CD4-positive, alpha-beta T cell treated with Interleukin-15 for 1 hour (primary cell): ENCODE data around the gene ABLIM1.

Source experiments
- DNase-seq: peaks from one replicate; pipeline ENCODE4 v3.0.0-alpha.2; 2020

Gene ABLIM1

DNA sequence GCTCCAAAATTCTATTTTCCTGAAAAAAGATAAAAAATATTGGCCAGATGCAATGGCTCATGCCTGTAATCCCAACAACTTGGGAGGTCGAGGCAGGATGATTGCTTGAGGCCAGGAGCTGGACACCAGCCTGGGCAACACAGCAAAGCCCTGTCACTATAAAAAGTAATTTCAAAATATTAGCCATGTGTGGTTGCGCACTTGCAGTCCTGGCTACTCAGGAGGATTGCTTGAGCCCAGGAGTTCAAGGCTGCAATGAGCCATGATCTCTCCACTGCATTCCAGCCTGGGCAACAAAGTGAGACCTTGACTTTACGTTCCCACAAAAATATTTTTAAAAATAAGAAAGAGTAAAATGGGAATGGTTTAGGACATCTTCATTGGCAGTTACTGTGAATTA is 149.7 kb downstream of the ABLIM1 start:
- DNase-seq, result no peak

DNA sequence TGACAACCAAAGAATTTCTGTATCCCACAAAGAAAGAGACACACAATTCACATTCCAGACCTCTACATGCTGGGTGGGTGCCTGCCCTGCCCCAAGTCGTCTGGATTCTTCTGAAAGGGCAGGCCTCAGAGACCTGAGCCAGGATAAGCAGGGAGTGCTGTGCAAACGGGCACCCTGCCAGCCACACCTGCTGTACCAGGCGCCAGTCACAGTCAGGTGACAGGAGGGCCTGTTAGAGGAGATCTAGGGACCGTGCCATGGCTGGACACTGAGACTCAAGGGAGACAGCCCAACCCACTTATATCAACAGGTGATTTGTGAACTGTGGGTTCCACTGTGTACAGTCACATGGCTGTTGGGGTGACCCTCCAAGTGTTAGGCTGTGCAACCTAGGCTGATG is 150.6 kb downstream of the ABLIM1 start:
- no peak for DNase-seq

DNA sequence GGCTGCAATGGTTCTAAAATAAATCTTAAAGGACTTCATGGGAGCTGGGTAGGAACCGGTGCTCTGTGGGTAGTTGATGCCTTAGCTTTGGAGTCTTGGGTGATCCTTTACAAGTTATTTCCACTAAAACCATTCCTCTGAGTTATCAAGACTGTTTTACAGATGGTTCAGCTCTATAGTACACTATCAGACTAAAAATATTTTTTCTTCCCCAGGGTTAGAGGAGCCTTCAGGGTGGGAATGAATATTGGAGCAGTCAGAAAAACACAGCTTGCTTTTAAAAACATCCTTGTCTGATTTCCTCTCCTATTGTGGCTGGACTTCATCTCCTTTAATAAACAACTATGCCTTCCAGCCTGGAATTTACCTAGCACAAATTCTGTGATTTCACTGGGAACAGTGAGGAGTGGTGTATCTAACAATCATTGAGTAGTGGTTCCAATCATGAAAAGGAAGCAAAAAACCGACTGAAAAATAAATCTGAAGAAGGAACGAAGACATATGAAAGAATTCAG is 151.1 kb downstream of the ABLIM1 start:
- DNase-seq, result no peak

DNA sequence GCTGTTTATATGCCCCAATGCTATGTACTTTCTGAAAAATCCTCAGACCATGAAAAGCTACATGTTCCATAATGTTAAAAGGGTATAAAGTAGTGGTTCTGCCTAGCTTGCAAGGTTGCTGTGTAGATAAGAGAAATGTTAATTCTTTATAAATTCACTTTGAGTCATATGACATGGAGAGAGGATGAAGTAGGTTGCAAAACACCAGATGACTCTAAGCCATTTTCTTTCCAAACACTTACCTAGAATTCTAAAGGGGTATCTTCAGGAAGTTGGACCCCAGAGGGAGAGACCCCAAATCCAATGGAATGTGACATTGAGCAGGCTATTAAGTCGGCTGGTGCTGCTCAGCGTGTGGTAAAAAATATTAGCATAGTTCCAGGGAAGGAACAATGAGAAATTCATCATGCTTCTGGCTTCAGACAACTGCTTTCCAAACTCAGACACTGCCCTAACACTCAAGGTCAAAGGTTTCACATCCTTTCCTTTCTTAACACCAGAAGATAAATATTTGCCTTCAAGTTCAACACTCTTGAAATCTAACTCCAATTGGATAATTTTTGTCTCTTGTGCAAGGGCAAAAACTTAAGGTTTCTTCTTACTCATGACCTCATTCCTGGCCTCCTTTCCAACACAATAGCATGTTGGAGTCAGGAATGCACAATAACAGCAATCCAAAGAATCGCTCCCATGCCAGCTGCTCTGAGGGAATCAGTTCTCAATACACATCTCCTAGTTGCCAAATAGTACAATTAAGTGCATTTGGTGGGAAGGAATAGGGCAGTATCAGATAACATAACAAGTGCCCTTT is 153.1 kb downstream of the ABLIM1 start:
- DNase-seq, result no peak

DNA sequence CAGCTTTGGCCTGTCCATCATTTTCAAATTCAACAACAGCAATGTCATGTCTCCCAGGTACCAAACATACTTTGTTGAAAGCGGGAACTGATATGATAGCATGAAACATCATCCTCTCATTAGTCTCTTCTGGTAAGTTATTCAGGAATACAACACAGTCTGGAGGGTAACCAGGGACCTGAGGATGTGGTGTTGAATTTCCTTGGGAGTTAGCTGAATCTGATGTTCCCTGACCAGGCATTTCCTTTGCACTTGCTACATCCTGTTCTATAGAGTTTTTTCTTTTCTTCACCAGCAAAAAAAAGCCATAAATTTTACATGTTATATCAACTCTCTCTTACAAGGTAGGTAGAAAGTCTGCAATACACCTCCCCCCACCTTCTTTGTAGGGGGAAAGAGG is 156.0 kb downstream of the ABLIM1 start:
- DNase-seq, result no peak

DNA sequence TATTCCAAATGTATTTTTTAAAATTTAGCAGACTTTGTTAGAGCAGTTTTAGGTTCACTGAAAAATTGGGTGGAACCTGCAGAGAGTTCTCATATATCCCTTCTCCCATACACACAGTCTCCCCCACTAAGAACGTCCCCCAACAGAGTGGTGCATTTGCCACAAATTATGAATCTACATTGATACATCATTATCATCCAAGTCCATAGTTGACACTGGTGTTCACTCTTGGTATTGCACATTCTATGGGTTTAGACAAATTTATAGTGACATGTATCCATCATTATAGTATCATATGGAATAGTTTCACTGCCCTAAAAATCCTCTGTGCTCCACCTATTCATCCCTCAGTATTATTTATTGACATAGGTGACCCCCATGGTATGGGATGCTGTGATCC is 156.4 kb downstream of the ABLIM1 start:
- DNase-seq, result no peak

DNA sequence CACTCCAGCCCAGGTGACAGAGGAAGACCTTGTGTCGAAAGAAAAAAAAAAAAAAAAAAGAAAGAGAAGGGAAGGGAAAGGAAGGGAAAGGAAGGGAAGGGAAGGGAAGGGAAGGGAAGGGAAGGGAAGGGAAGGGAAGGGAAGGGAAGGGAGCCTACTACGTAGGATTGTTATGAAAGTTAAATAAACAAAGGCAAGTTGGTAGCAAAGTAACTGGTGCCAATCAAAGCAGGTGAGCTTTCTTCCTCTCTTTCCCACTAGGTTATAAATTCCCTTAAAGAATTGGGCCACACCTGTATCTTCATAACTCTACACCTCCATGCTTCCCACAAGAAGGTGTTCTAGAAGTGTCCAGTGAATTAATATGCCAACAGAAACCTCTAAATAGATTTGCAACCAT is 157.4 kb downstream of the ABLIM1 start:
- no peak for DNase-seq

DNA sequence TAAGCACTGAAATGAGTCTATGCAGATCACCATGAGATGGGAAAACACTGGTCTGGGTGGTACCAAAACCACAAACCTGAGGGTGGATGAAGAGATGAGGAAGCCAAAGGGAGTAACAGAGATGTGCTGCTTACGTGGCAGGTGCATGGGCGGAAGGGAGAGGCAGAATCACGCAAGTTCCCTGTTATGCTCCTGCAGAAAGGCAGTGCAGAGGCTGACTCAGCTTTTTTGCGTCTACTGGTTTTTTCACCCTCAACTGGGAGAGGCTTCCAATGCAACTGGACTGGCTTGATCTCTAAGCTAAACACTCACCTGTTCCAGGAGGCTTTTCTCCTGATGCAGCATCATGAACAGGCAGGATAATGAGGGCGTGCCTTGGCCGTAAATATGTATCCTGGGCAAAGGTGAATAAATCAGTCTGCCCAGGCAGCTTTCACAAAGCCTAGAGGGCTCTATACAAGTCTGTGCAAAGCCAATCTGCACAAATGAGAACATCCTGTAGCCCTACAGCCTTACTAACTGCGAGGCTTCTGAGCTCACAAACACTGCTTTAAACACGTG is 158.4 kb downstream of the ABLIM1 start:
- peak; percentile 65 for DNase-seq

DNA sequence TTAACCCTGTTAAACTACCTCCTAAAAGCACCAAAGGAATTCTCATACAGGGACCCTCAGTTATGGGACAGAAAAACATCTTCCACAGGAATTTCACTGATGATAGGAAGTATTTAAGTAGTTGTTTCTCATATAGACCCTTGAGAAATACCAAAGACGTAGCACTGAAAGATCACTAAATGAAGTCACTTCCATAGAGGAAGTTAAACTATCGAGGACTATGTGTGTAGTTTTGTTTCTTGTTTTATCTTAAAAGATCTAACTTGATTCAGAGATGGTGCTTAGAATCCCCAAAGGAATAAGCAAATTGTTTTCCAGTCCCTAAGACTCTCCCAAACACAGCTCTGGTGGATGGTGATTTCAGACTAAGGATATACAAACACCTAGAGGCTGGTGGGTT is 159.0 kb downstream of the ABLIM1 start:
- no peak for DNase-seq

DNA sequence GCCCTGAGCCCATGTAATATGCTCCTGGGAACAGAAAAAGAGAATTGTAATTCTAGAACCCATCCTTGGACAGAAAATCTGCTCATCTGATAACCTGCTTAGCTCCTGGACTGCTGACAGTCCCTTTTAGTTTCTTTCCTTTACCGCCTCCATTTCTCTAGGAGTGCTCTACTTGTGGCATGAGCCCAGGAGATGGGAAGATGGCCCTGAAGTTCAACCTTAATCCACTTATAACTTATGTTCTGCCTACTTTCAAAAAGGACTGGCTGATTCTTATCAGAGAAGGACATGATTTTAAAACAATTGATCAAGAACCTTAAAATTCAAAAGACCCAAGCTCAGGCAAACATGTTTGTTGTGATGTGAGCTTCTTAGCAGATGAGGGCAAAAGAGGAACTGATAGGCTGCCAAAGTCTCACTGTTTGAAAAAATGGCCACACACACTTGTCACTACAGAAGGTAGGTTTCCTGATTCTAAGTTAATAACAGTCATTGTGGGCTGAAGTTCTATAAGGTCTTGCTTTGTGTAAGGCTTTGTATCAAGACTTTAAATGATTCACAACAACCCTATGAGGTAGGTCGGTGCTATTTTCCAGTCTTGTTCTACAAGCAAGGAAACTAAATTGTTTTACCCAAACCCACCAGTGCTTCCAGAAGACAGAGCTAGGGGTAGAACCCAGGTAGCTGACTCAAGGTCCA is 159.5 kb downstream of the ABLIM1 start:
- no peak for DNase-seq

DNA sequence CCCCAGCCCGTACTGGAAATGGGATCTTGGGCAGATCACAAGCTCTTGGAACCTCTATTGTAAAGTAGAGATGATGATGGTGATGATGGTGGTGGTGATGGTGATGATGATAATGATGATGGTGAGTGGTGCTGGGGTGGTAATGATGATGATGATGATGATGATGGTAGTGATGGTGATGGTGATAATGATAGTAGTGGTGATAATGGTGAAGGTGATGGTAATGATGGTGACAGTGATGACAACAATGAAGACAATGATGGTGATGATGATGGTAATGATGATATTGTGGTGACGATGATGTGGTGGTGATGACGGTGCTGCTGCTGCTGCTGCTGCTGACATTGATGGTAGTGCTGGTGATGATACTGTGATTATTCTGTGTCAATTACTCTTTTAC is 162.8 kb downstream of the ABLIM1 start:
- DNase-seq, result no peak

DNA sequence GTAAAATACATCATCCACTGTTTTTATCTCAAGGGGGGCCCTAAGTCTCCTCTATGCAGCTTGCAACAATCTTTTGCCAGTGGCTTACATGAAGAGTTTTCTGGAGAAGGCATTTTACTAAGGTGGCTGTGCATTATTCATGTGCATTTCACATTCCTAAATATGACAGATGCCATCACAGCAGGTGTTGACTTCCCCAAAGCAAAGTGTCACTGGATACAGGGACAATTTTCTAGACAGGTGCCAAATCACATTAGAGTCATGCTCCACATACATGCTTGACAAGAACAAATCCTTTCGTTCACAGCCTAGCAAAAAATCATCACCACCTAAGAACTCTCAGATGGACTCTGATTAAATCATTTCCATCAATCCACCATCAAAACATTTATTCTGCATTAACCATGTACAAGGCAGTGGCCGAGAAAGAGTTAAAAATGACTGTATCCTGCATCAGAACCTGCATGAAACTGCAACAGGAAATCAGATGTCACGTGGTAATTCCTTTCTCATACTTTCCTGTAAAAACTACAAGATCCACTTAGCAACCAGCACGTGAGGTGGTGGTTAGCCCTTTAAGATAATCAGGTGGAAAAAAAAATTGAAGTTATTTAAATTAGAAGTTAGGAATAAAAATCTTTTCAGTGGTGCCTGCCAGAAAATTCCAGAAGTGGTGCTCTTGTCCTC is 165.6 kb downstream of the ABLIM1 start:
- no peak for DNase-seq

DNA sequence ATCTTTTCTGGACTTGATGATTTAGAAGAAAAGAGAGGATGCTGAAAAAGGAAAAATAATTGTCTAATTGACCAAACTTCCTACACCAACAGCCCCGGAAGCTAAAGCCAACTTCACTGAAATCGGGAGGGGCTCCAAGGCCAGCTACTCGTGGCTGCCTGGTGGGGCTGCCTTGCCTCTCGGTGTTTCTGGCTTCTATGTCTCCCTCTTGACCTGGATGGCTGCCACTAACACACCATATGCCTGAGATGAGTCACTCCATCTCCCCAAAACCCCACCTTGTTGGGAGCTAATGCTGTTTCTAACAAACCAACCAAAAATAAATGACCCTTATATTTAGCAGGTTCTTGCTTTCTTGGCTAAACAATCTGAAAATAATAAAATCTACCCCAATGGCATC is 166.1 kb downstream of the ABLIM1 start:
- no peak for DNase-seq

DNA sequence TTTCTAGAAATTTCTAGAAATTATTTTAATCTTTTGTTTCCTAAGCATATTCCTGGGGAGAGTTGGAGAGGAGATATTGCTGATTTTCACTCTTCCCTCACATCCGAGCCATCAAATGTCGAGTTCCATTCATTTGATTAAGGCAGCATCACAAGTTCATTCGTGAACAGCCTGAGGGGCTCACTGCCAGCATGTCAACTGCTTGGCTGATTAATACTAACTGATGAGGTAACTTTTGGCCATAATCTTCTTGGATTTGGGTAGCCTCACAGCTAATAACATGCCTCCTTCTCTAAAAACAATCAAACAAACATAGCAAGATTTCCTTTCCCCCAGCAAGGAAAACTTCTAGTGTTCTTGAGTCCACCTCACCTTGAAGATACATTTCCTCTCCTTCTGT is 166.7 kb downstream of the ABLIM1 start:
- DNase-seq, result no peak

DNA sequence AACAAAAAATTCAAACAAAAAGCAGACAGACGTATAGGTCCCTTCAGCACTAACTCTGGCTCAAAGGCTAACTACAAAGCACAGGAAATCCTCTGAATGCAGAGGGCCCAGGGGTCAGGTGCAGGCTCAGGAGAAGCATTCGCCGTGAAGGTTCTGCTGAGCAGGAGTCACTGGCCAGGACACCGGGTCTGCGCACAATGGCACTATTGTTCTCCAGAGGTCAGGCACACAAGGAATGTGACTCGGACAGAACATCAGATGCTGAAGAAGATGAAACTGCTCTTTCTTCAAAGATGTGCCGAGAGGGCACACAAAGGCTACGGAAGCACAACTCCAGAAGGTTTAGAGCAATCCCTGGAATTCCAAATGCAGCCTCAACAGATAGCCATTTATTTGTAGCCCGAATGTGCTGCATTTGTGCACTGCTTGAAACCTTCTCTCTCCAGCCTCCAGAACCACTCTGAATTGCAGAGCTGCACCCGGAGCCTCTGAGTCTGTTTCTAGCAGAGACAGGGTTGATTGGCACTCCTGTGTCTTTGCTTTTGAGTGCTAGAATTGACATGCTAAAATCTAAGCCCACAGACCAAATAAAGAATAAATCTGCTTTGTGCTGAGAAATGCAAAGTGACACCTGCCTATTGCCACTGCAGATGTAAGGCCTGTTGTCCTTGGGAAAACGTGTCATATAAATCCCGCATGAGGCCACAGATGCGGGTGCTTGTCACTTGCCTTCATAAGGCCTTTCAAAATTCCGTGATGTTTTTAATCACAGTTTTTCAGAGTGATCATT is 168.4 kb downstream of the ABLIM1 start:
- no peak for DNase-seq

DNA sequence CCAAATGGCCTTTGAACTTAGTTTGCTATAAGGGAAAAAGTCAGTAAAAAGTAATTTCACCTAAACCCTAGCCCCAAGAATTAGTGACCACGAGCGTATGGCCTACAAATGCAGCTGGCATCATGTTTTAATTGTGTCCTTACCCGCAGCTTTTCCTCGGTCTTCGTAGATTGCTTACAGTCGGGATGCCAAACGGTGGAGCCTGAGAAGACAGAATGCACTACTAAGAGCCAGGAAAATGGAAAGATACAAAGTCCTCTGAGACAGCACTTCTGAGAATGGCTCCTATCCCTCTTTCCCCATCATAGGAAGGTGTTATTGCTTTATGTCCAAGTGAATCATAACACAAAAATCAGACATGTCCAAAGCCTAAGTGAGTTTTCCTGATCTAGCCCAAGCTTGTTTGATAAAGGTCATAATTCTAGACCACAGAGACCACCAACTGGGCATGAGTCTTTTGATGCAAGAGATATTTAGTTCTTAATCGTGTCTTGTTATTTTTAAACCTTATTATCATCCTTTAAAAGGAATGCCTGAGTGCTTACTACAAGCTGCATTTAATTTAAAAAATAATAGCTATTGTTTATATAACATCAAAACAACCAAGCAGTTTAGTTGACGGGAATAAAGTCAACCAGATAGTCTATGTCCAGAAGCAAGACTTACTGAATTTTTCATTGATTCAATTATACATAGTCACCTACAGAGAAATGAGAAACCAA is 170.1 kb downstream of the ABLIM1 start:
- no peak for DNase-seq

DNA sequence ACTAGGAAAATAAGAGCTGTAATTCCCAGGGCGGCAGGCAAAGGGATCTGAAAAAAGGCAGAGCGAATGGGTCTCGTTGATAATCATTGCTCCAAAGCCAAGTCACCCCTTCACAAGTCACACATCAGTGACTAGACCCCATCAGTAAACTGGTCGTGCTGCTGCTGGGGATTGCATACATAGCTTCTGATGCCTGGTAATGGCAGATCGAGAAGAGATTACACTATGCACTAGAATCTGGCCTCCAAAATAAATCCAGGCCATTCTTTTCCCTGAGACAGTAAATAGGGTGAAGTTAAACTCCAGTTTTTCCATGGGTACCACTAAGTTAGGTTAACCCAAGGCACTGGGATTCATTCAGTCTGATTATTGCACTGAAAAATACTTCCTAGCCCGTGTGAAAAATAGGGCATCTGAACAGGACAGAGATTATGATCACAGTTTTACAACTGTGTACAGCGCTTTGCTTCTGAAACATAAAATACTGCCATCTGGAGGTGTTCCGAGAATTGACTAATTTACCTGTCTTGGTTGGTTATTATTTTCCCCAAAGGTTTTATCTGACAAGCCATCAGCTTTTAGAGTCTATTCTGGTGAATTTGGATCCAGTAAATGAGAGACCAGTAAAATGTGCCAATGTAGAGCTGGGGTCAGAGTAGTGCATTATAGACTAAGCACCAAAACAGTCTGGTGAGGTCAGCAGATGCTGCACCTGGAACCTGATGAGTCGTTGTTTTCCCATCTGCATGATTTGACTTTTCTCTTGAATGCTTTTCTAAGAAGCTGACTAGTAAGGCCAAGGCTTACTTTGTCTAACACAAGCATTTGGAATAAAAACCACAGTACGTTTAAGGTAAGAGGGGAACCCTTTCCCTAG is 170.9 kb downstream of the ABLIM1 start:
- no peak for DNase-seq

DNA sequence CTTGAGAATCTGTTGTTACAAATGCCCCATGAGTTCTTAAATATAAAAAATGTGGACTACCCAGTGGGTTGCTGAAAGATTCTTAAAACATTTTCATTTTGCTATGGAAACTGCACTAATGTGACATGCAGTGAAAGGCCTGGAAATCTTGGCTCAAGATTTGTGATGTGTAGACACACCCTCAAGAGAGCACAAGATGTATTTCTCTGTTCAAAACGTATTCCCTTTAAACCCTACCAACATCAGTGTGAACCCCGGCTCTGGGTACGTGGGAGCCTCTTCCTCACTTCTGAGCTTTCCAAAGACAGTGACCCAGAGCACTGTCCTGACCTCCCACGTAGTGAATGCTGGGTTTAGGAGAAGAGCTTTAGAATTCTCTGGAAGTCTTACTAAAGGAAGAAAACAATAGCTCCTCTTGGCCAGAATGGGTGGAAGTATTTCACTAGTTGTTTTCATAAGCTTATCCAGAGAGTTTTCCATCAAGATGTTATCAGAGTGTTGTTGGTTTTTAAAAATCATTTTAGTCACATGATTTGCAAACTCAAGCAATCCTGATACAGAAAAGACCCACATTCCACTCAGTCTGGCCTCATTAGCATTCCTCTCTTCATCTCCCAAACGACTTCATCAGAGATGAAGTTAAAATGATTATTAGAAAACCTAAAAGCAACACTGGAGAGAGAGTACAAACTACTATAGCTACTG is 172.2 kb downstream of the ABLIM1 start:
- DNase-seq, result no peak

DNA sequence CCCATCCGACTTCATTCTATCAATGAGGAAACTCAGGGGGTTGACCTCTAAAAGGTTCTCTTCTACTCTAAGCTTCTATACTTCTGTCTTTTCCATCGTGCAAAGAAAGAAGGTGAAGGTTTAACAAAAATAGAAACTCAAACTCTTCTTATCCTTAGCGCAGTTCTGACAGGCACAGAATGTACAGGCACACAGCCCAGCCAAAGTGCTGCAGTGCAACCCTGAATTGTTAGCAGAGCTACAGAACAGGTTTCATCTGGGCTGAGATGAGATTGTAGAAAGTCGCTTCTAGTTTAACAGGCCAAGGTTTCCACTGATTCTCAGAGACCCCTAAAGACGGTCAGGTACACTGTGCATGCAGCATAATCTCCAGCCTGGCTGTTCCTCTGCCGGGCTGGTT is 174.5 kb downstream of the ABLIM1 start:
- DNase-seq, result no peak
